Endothelial cell of umbilical vein (primary cell): ENCODE data around the gene HRH2.

Experiments
- EZH2 ChIP-seq: IDR thresholded peaks from 2 replicates; pipeline ENCODE4 v1.6.1; 2012; ENCODE audit warnings: borderline replicate concordance, low read depth, mild to moderate bottlenecking, moderate library complexity, low read length, inconsistent platforms; ENCODE audit not compliant: severe bottlenecking
- MYC ChIP-seq: IDR thresholded peaks from one replicate; pipeline ENCODE4 v1.6.1; 2011; ENCODE audit warnings: mild to moderate bottlenecking, low read depth, low read length
- POLR2A ChIP-seq: IDR thresholded peaks from 2 replicates; pipeline ENCODE4 v1.6.1; 2012; ENCODE audit warnings: low read depth, mild to moderate bottlenecking, control low read depth, low read length
- TF ChIP-seq, protein P1 (sequence below), 2 donors: IDR thresholded peaks; 1 replicate in 1 of 2; 2 replicates in 1 of 2; pipeline ENCODE4 v1.5.1; 2011; ENCODE audit warnings: low read length in 2 of 2, mild to moderate bottlenecking in 2 of 2, moderate library complexity in 2 of 2, control low read depth in 1 of 2, inconsistent platforms in 1 of 2, low read depth in 1 of 2; ENCODE audit not compliant: insufficient read depth in 1 of 2; ENCODE audit errors: extremely low read depth in 1 of 2

DNA sequence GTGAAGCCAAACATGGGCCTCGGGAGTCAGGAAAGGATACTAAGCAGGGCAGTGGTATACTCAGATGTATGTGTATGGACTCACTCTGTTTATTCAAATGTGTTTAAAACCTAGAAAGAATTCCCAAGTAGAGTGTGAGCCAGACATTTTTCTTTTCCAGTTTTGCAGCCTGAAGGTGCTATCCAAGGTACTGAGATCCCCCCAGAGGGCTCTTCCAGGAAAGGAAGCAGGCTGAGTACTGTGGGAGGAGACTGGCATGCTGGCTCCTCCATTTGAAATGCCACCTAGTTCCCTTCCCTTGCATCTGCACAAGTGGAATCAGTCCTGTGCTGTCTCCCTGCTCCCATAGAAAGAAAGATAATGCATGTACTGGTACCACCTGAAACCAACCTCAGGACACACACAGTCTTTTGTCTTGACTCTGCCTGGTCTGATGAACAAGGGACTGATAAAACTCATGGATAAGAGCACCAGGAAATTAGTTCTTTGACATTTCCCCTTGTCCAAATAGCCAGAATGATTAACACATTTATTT lies 85.9 kb downstream of the HRH2 start:
- TF ChIP-seq, protein P1, sequence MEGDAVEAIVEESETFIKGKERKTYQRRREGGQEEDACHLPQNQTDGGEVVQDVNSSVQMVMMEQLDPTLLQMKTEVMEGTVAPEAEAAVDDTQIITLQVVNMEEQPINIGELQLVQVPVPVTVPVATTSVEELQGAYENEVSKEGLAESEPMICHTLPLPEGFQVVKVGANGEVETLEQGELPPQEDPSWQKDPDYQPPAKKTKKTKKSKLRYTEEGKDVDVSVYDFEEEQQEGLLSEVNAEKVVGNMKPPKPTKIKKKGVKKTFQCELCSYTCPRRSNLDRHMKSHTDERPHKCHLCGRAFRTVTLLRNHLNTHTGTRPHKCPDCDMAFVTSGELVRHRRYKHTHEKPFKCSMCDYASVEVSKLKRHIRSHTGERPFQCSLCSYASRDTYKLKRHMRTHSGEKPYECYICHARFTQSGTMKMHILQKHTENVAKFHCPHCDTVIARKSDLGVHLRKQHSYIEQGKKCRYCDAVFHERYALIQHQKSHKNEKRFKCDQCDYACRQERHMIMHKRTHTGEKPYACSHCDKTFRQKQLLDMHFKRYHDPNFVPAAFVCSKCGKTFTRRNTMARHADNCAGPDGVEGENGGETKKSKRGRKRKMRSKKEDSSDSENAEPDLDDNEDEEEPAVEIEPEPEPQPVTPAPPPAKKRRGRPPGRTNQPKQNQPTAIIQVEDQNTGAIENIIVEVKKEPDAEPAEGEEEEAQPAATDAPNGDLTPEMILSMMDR (IDR thresholded peaks at IDR 0.05; ENCODE audit: extremely low read depth in 1 of 2, insufficient read depth in 1 of 2, low read depth in 1 of 2, low read length in 2 of 2), result no peak
- TF ChIP-seq MYC (no peak), POLR2A (no peak), EZH2 (no peak)
